Measurements from ENCODE around the gene ESR1. TPM values are rescaled to one million over a fixed set of nuclear protein-coding genes. Genes with fewer than 3 reads are reported as not detected.
A peak's percentile ranks its signal among the peaks of the same experiment; 100 is the strongest.

ESR1 gene
- total and polyA plus RNA-seq, 9 of the 15 experiments (the other 6 are each of a cell fraction or from before 2014, with no cell fraction given): 0.03 to 0.27 (median 0.08) TPM; not detected in 1

DNA sequence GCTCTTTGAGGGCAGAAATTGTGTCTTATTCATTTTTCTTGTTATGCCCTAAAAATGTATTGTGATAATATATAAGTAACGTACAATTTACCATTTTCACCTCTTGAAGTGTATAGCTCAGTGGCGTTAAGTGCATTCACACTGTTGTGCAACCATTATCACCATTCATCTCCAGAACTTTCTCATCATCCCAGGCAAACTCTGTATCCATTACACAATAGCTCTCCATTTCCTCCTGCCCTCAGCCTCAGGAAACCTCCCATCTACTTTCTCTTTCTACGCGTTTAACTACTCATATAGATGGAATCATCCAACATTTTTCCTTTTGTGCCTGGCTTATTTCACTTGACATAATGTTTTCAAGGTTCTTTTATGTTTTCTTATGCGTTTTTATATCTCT lies 184.6 kb downstream of the ESR1 start:
- intact Hi-C loops (cut with micrococcal nuclease): no loop called here
- H3K4me1 ChIP-seq (replicated peaks in 1 of 2; ENCODE audit: control insufficient read depth in 2 of 2, insufficient read depth in 2 of 2, low read length in 2 of 2): no peaks in the 10 kb centered on the region

DNA sequence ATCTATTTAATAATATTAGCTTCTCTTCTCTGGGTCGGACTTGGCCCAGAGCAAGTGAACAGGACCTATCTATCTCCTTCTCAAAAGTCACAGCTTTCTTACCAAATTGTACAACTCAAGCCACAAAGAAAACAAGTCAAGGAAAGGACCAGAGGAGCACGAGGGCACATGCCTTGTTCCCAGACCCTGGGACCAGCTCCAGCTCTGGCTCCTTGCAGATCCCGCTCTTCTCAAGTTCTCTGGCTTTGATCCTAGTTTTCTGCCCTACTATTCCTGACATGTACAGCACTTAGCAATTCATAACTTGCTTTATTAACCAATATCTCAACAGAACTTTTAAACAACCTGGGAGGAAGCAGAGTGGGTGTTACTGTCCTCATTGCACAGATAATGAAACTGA lies 185.9 kb downstream of the ESR1 start:
- Histone ChIP-seq H3K36me3 (ENCODE audit: control insufficient read depth, insufficient read depth, low read length) (no peaks in the 10 kb centered on the region), H3K9me1 (ENCODE audit: control insufficient read depth, insufficient read depth, low read length) (no peaks in the 10 kb centered on the region), H3K9ac (ENCODE audit: insufficient read depth in 1 of 2, low read depth in 2 of 2, low read length in 2 of 2) (no peak overlapping the region), H3K79me2 (ENCODE audit: control insufficient read depth, insufficient read depth, low read length) (no peaks in the 10 kb centered on the region), H3K9me3 (replicated peaks; ENCODE audit: control insufficient read depth, insufficient read depth, low read depth, low read length) (no peaks in the 10 kb centered on the region; the same call in 1 of the 2 replicates), H3K4me2 (ENCODE audit: insufficient read depth, low read length) (no peak overlapping the region), H3K4me1 (replicated peaks in 1 of 2; ENCODE audit: control insufficient read depth in 2 of 2, insufficient read depth in 2 of 2, low read length in 2 of 2) (no peaks in the 10 kb centered on the region), H3K4me3 (no peak overlapping the region), H2AFZ (ENCODE audit: low read depth, low read length) (no peak overlapping the region), H3K27ac (ENCODE audit: extremely low read depth, low read depth, low read length) (no peak overlapping the region), H4K20me1 (replicated peaks; ENCODE audit: control insufficient read depth, insufficient read depth, low read length) (no peaks in the 10 kb centered on the region), H3K27me3 (ENCODE audit: control insufficient read depth in 2 of 2, insufficient read depth in 2 of 2, low read length in 2 of 2) (no peaks in the 10 kb centered on the region)
- ATAC-seq (no peak), FAIRE-seq (no peak), DNase-seq (ENCODE audit: extremely low read depth in 1 of 4, low spot score in 3 of 4) (no peak)
- in situ Hi-C loops (cut with MboI) (no loop called here), intact Hi-C loops (cut with micrococcal nuclease) (no loop called here)
- no TSS peak for BruUV-seq (replicated peaks)
- POLR2A ChIA-PET: no interaction called here
- TF ChIP-seq SREBF2 (CRISPR knock-in tag; IDR thresholded peaks at IDR 0.05): no peak
- TF ChIP-seq ASH1L (IDR thresholded peaks at IDR 0.05; ENCODE audit: borderline replicate concordance, low read depth, partially characterized antibody): no peak
- CTCF ChIA-PET (ENCODE audit: low intra/inter-chr PET ratio): no interaction called here
- 0% methylated on average over 3 of the region's 3 CpGs for WGBS (ENCODE audit: insufficient coverage, low coverage, missing lambda C conversion rate)

More for the DNA sequence above, 184.6 kb downstream of the ESR1 start:
- Histone ChIP-seq H3K9ac (ENCODE audit: insufficient read depth in 1 of 2, low read depth in 2 of 2, low read length in 2 of 2) (no peak overlapping the region), H2AFZ (ENCODE audit: low read depth, low read length) (no peak overlapping the region), H3K4me2 (ENCODE audit: insufficient read depth, low read length) (no peak overlapping the region), H3K27ac (ENCODE audit: extremely low read depth, low read depth, low read length) (no peak overlapping the region), H3K79me2 (ENCODE audit: control insufficient read depth, insufficient read depth, low read length) (no peaks in the 10 kb centered on the region), H3K9me3 (replicated peaks; ENCODE audit: control insufficient read depth, insufficient read depth, low read depth, low read length) (no peaks in the 10 kb centered on the region; the same call in 1 of the 2 replicates), H3K9me1 (ENCODE audit: control insufficient read depth, insufficient read depth, low read length) (no peaks in the 10 kb centered on the region), H4K20me1 (replicated peaks; ENCODE audit: control insufficient read depth, insufficient read depth, low read length) (no peaks in the 10 kb centered on the region), H3K4me3 (no peak overlapping the region), H3K27me3 (ENCODE audit: control insufficient read depth in 2 of 2, insufficient read depth in 2 of 2, low read length in 2 of 2) (no peaks in the 10 kb centered on the region), H3K36me3 (ENCODE audit: control insufficient read depth, insufficient read depth, low read length) (no peaks in the 10 kb centered on the region)
- FAIRE-seq (no peak), DNase-seq (ENCODE audit: extremely low read depth in 1 of 4, low spot score in 3 of 4) (no peak), ATAC-seq (no peak)
- no peak for TF ChIP-seq ZNF551 (CRISPR knock-in tag; IDR thresholded peaks at IDR 0.05)
- 0 out of 2 replicates have a peak, but pooled peaks have one; percentile 13 for TF ChIP-seq CEBPB (tag; IDR thresholded peaks at IDR 0.05)
- ChIA-PET POLR2A (no interaction called here), CTCF (ENCODE audit: low intra/inter-chr PET ratio) (no interaction called here)
- BruUV-seq (replicated peaks): no TSS peak
- WGBS (ENCODE audit: insufficient coverage, low coverage, missing lambda C conversion rate): 2% methylated on average over 5 of the region's 5 CpGs
- in situ Hi-C loops (cut with MboI): no loop called here
